ENCODE data around the gene SCGB3A2.
"Not testable (repeated sequence)": the region's sequence is repeated elsewhere in the genome, so short reads cannot be mapped to it uniquely, and the experiment has no call there.

DNA sequence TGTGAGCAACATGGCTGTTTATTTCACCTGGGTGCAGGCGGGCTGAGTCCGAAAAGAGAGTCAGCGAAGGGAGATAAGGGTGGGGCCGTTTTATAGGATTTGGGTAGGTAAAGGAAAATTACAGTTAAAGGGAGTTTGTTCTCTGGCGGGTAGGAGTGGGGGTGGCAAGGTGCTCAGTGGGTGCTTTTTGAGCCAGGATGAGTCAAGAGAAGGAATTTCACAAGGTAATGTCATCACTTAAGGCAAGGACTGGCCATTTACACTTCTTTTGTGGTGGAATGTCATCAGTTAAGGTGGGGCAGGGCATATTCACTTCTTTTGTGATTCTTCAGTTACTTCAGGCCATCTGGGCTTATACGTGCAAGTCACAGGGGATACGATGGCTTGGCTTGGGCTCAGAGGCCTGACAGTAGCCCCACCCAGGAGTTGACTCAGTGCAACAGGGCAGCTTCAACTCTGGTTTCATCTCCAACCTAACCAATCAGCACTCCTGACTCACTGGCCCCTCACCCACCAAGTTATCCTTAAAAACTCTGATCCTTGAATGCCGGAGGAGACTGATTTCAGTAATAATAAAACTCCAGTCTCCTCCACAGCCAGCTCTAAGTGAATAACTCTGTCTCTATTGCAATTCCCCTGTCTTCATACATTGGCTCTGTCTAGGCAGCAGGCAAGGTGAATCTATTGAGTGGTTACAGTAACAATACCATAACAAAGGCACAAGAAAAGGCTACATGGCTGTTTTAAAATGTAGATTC, 4.2 kb upstream of the SCGB3A2 start:
- TF ChIP-seq POLR2A (IDR thresholded peaks at IDR 0.05; ENCODE audit: low read length); GATA1 (IDR thresholded peaks at IDR 0.05; ENCODE audit: low read depth, low read length): not testable (repeated sequence)
